Naive thymus-derived CD4-positive, alpha-beta T cell (primary cell): ENCODE results near the gene STK32C. TPM values are rescaled to one million over a fixed set of nuclear protein-coding genes. Genes with fewer than 3 reads are reported as not detected.
A peak's percentile ranks its signal among the peaks of the same experiment; 100 is the strongest.

Source experiments
- ATAC-seq: fragments of 150-1000 bp; cut with Tn5 transposase; 2 replicates; pipeline ENCODE4 v1.10.0; 2021; ENCODE audit warnings: mild to moderate bottlenecking, moderate library complexity
- CTCF ChIA-PET: fragments of 350-600 bp; sonication (Branson Sonifier 250); formaldehyde crosslinking; loops from one replicate; lab custom pipeline; 2021; ENCODE audit warnings: antibody characterized with exemption; lab: Charles Lee
- POLR2A ChIA-PET: fragments of 350-600 bp; sonication (Branson Sonifier 250); formaldehyde crosslinking; loops from one replicate; lab custom pipeline; 2021; ENCODE audit warnings: antibody characterized with exemption, inconsistent platforms; lab: Charles Lee
- DNase-seq, 9 donors: peaks; one replicate each; pipeline versions ENCODE4 v3.0.0 to v3.0.0-alpha.2; 2020 to 2022; ENCODE audit warnings: mixed read lengths in 1 of 9
- H3K27ac ChIP-seq: one replicate; pipeline ENCODE4 v1.7.0; 2013; ENCODE audit warnings: mild to moderate bottlenecking, low read depth, low read length, moderate library complexity
- H3K27me3 ChIP-seq, 2 donors: one replicate each; pipeline ENCODE4 v1.7.0; 2013; ENCODE audit warnings: low read length in 2 of 2, mild to moderate bottlenecking in 2 of 2, moderate library complexity in 2 of 2; ENCODE audit not compliant: control insufficient read depth in 2 of 2, insufficient read depth in 2 of 2
- H3K36me3 ChIP-seq, 3 experiments: 1 replicate in 2 of 3; 2 replicates in 1 of 3; pipeline ENCODE4 v1.7.0; 2013; ENCODE audit warnings: low read length in 3 of 3, mild to moderate bottlenecking in 3 of 3, moderate library complexity in 1 of 3; ENCODE audit not compliant: insufficient read depth in 3 of 3, control insufficient read depth in 2 of 3
- H3K4me1 ChIP-seq, 2 donors: one replicate each; pipeline ENCODE4 v1.7.0; 2013; ENCODE audit warnings: low read length in 2 of 2, mild to moderate bottlenecking in 2 of 2, moderate library complexity in 1 of 2; ENCODE audit not compliant: control insufficient read depth in 2 of 2, insufficient read depth in 2 of 2
- H3K4me3 ChIP-seq: 2 replicates; pipeline ENCODE4 v1.7.0; 2013; ENCODE audit warnings: mild to moderate bottlenecking, low read length
- H3K9me3 ChIP-seq, 3 experiments: 1 replicate in 2 of 3; 2 replicates in 1 of 3; pipeline ENCODE4 v1.7.0; 2013; ENCODE audit warnings: low read length in 3 of 3; ENCODE audit not compliant: control insufficient read depth in 2 of 3
- H3K27ac Mint-ChIP-seq, 9 donors: one replicate each; pipeline ENCODE4 v1.8.0; 2020 to 2022; ENCODE audit warnings: mixed read lengths in 9 of 9, mild to moderate bottlenecking in 8 of 9, moderate library complexity in 5 of 9, inconsistent platforms in 2 of 9
- H3K27me3 Mint-ChIP-seq, 5 donors: one replicate each; pipeline ENCODE4 v1.8.0; 2021 to 2022; ENCODE audit warnings: mixed read lengths in 5 of 5, mild to moderate bottlenecking in 1 of 5
- H3K36me3 Mint-ChIP-seq, 5 donors: one replicate each; pipeline ENCODE4 v1.8.0; 2020 to 2022; ENCODE audit warnings: mixed read lengths in 5 of 5, mild to moderate bottlenecking in 3 of 5, inconsistent platforms in 1 of 5
- H3K4me1 Mint-ChIP-seq, 7 donors: one replicate each; pipeline ENCODE4 v1.8.0; 2020 to 2022; ENCODE audit warnings: mixed read lengths in 7 of 7, mild to moderate bottlenecking in 3 of 7, inconsistent platforms in 1 of 7
- H3K4me3 Mint-ChIP-seq, 10 donors: one replicate each; pipeline ENCODE4 v1.8.0; 2020 to 2022; ENCODE audit warnings: mild to moderate bottlenecking in 10 of 10, mixed read lengths in 10 of 10, moderate library complexity in 6 of 10, inconsistent platforms in 2 of 10
- H3K9me3 Mint-ChIP-seq, 11 donors: one replicate each; pipeline ENCODE4 v1.8.0; 2020 to 2022; ENCODE audit warnings: mixed read lengths in 11 of 11, mild to moderate bottlenecking in 4 of 11, inconsistent platforms in 1 of 11, moderate library complexity in 1 of 11
- intact Hi-C, 2 donors: fragments of 100-400 bp; cut with micrococcal nuclease; formaldehyde crosslinking; loops; one replicate each; pipeline ENCODE4 v1.15.1; 2023
- polyA plus RNA-seq, 2 donors: library from polyadenylated mRNA; unstranded; fragments of 300-500 nt; fragmentation: Illumina TruSeq; gene quantifications; one replicate each; pipeline ENCODE4 v1.2.3, GENCODE V29; 2021
- total RNA-seq, 6 experiments: library from RNA in 5 of 6; stranded (reverse) in 5 of 6; gene quantifications; 1 replicate in 5 of 6; 2 replicates in 1 of 6; pipeline ENCODE4 v1.2.3 and lab custom pipeline; 2021 to 2026

STK32C gene
- total and polyA plus RNA-seq, 7 experiments from 2014 or later, result 4.6 to 19.4 (median 11.8) TPM

DNA sequence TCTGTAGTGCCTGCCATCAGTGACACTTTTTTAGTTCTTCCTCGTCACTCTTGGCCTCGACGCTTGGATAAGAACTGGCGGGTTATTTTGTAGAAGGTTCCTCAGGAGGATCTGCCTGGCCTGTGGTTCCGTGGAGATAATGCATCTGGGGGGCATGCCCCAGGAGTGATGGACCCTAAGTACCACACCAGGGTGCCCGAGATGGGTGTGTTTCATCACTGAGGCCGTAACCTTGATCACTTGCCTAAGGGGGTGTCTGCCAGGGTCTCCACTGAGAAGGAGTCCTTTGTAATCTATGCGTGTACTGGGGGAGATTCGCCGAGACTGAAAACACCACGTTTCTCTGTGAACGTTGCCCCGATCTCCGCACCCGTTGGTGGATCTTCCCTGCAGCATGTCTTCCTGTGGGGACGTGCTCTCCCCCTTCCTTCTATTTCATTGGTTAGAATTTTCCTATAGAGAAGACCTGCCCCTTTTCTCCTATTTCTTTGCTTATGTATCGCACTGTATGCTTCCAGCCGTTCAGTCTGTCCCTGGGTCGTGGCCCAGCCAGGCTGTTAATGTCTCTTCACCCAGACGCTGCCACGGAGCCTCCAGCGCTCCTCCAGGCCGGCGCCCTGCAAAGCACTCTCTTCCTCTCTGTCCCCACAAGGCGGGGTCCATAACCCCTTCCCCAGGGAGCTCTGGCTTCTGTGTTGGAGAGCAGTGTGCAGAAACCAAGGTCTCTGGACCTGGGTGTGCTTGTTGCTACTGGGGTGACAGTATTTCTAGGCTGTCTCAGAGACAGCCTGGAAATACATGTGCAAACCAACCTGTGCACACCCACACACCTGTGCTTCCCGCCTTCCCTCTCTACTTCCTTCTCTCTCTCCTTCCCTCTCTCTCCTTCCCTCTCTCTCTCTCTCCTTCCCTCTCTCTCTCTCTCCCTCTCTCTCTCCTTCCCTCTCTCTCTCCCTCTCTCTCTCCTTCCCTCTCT lies 135.4 kb downstream of the STK32C start:
- peaks cover 0 to 14% (median 0%) of the 10 kb centered on the region in 11 donors for H3K9me3 Mint-ChIP-seq
- H3K4me3 Mint-ChIP-seq, result no peak overlapping the region
- DNase-seq (no peak), ATAC-seq (no peak)
- H3K27ac Mint-ChIP-seq, result peak overlapping the region in 1 of 9 donors; percentile 55
- Histone ChIP-seq H3K27ac (no peak overlapping the region), H3K9me3 (no peaks in the 10 kb centered on the region), H3K4me3 (no peak overlapping the region), H3K4me1 (no peaks in the 10 kb centered on the region), H3K36me3 (no peaks in the 10 kb centered on the region), H3K27me3 (peaks cover 0 to 6% of the 10 kb centered on the region in 2 donors)
- H3K4me1 Mint-ChIP-seq, result peaks cover 6 to 30% (median 15%) of the 10 kb centered on the region in 7 donors
- H3K36me3 Mint-ChIP-seq, result peaks cover 0 to 4% (median 0%) of the 10 kb centered on the region in 5 donors
- H3K27me3 Mint-ChIP-seq, result peaks cover 5 to 32% (median 12%) of the 10 kb centered on the region in 5 donors
- CTCF ChIA-PET, result no interaction called here
- intact Hi-C loops, result no loop called here
- POLR2A ChIA-PET, result no interaction called here

- Mint-ChIP-seq H3K4me3 (no peak overlapping the region), H3K36me3 (peaks cover 0 to 4% (median 0%) of the 10 kb centered on the region in 5 donors), H3K27me3 (peaks cover 0 to 19% (median 0%) of the 10 kb centered on the region in 5 donors), H3K27ac (no peak overlapping the region), H3K4me1 (peaks cover 6 to 30% (median 17%) of the 10 kb centered on the region in 7 donors), H3K9me3 (peaks cover 0 to 14% (median 0%) of the 10 kb centered on the region in 11 donors)
- Histone ChIP-seq H3K4me1 (no peaks in the 10 kb centered on the region), H3K9me3 (no peaks in the 10 kb centered on the region), H3K27me3 (no peaks in the 10 kb centered on the region), H3K4me3 (no peak overlapping the region), H3K36me3 (no peaks in the 10 kb centered on the region), H3K27ac (no peak overlapping the region)
- intact Hi-C loops, result no loop called here
- DNase-seq (no peak), ATAC-seq (no peak)
- CTCF ChIA-PET, result no interaction called here
- POLR2A ChIA-PET, result no interaction called here
These were observed 137.0 kb downstream of the STK32C start for GRCh38 chr10:132170561-132171361.

DNA sequence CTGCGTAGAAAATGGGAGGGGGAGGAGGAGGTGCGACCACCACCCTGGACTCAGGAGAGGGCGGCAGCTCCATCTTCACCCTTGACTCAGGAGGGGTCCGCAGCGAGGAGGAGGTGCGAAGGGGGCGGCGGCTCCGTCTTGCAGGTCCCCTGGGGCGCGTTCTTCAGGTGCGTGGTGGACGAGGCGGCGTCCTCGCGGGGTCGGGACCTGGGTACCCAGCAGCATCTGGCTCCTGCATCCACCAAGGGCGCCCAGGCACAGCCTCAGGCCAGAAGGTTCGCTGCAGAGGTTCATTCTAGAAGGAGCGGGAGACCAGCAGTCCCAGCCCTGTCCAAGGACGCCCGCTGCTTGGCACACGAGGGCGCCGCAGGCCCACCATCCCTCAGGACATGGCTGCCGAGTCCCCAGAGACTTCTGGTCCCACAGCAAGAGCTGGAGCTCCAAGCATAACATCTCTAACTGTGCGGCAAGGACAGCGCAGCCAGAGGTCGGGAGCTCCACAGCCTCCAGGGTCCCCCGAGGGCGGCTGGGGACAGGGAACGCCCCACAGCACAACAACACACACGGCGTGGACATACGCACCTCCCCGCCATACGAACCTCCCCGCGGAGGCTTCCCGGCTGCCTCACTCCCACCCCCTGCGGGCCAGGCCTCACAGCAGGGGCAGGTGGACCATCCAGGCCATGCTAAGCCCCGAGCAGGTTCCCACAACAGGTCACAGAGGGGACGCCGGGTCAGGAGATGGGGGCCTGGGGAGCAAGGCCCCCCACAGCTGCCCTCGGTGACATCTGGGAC lies 137.8 kb downstream of the STK32C start:
- no peaks in the 10 kb centered on the region for H3K36me3 ChIP-seq
- H3K27me3 ChIP-seq, result no peaks in the 10 kb centered on the region
- no peak for ATAC-seq
- no peak for DNase-seq
- H3K4me1 ChIP-seq, result no peaks in the 10 kb centered on the region
- H3K4me3 ChIP-seq, result no peak overlapping the region
- Mint-ChIP-seq H3K27me3 (peaks cover 0 to 12% (median 0%) of the 10 kb centered on the region in 5 donors), H3K4me1 (peaks cover 6 to 27% (median 13%) of the 10 kb centered on the region in 7 donors), H3K4me3 (no peak overlapping the region), H3K9me3 (peaks cover 0 to 14% (median 0%) of the 10 kb centered on the region in 11 donors), H3K36me3 (peaks cover 0 to 4% (median 0%) of the 10 kb centered on the region in 5 donors), H3K27ac (no peak overlapping the region)
- POLR2A ChIA-PET, result no interaction called here
- CTCF ChIA-PET, result no interaction called here
- H3K9me3 ChIP-seq, result no peaks in the 10 kb centered on the region
- intact Hi-C loops, result no loop called here
- no peak overlapping the region for H3K27ac ChIP-seq

GRCh38 chr10:132169031-132169765 lies 138.6 kb downstream of the STK32C start:
- H3K9me3 ChIP-seq, result no peaks in the 10 kb centered on the region
- Mint-ChIP-seq H3K4me3 (no peak overlapping the region), H3K27me3 (peaks cover 0 to 5% (median 0%) of the 10 kb centered on the region in 5 donors), H3K9me3 (peaks cover 0 to 10% (median 0%) of the 10 kb centered on the region in 11 donors), H3K27ac (no peak overlapping the region), H3K4me1 (peaks cover 11 to 24% (median 15%) of the 10 kb centered on the region in 7 donors), H3K36me3 (peaks cover 0 to 4% (median 0%) of the 10 kb centered on the region in 5 donors)
- H3K27me3 ChIP-seq, result no peaks in the 10 kb centered on the region
- no peaks in the 10 kb centered on the region for H3K4me1 ChIP-seq
- no peak for DNase-seq
- POLR2A ChIA-PET, result no interaction called here
- intact Hi-C loops, result no loop called here
- no peak overlapping the region for H3K27ac ChIP-seq
- no peaks in the 10 kb centered on the region for H3K36me3 ChIP-seq
- CTCF ChIA-PET, result no interaction called here
- H3K4me3 ChIP-seq, result no peak overlapping the region
- ATAC-seq, result no peak

GRCh38 chr10:132168571-132169030 lies 139.1 kb downstream of the STK32C start:
- Mint-ChIP-seq H3K27me3 (peaks cover 0 to 5% (median 0%) of the 10 kb centered on the region in 5 donors), H3K27ac (no peak overlapping the region), H3K36me3 (peaks cover 0 to 4% (median 0%) of the 10 kb centered on the region in 5 donors), H3K4me3 (no peak overlapping the region), H3K4me1 (peaks cover 12 to 28% (median 17%) of the 10 kb centered on the region in 7 donors), H3K9me3 (peaks cover 0 to 7% (median 0%) of the 10 kb centered on the region in 11 donors)
- DNase-seq, result no peak
- intact Hi-C loops, result no loop called here
- CTCF ChIA-PET, result no interaction called here
- Histone ChIP-seq H3K4me1 (peaks cover 0 to under 1% of the 10 kb centered on the region in 2 donors), H3K27ac (no peak overlapping the region), H3K36me3 (no peaks in the 10 kb centered on the region), H3K4me3 (no peak overlapping the region), H3K9me3 (no peaks in the 10 kb centered on the region), H3K27me3 (no peaks in the 10 kb centered on the region)
- POLR2A ChIA-PET, result no interaction called here
- no peak for ATAC-seq
